Erythroblast (primary cell): ENCODE data around the gene OR6B1.

Experiments
- GATA1 ChIP-seq: IDR thresholded peaks from 2 replicates; pipeline ENCODE4 v1.6.1; 2011; ENCODE audit warnings: low read depth, mild to moderate bottlenecking, control low read depth, low read length, moderate library complexity
- POLR2A ChIP-seq: IDR thresholded peaks from 2 replicates; pipeline ENCODE4 v1.6.1; 2011; ENCODE audit warnings: mild to moderate bottlenecking, low read length

GRCh38 chr7:144050093-144050492 lies 50.0 kb downstream of the OR6B1 start:
- TF ChIP-seq POLR2A (no peak), GATA1 (no peak)
